Skeletal muscle tissue (tissue), 2 donors: ENCODE data around the gene PPM1D. TPM values are rescaled to one million over a fixed set of nuclear protein-coding genes. Genes with fewer than 3 reads are reported as not detected.

Source experiments
- small RNA-seq: library from RNA; depleted of rRNA; stranded (forward); fragments of <200 nt; gene quantifications from one replicate; pipeline ENCODE3, GENCODE V24; 2014
- total RNA-seq: library from RNA; depleted of rRNA; stranded (reverse); fragments of >200 nt; gene quantifications from one replicate; pipeline ENCODE4 v1.2.3, GENCODE V29; 2014

The PPM1D gene
- total RNA-seq, 1 donor from 2014 or later, result 7.3 TPM

Small RNAs within 50 kb of the gene (small RNA-seq; reads per million reads assigned to genes)
- not detected for gene AC011921.2
- gene RN7SL606P, result not detected
- not detected for gene RNU6-623P

Other genes with a start within 250 kb of the PPM1D start
- gene USP32, start 208.1 kb upstream of the PPM1D start, total RNA-seq, result 39.7 TPM
- gene CHCT1, start 177.7 kb upstream of the PPM1D start, total RNA-seq, result 1.6 TPM
- gene APPBP2, start 74.0 kb upstream of the PPM1D start, total RNA-seq, result 40.2 TPM
- gene BCAS3, start 77.7 kb downstream of the PPM1D start, total RNA-seq, result 25.1 TPM